MM.1S (cell line): ENCODE results near the gene PARD3.

Experiments used
- CTCF ChIP-seq: fragments of 300-600 bp; sonication (generic); IDR thresholded peaks from 2 replicates; pipeline ENCODE4 v1.5.1; 2016; ENCODE audit warnings: antibody characterized with exemption, low read length, mixed read lengths
- EZH2 ChIP-seq: fragments of 300-600 bp; sonication (generic); optimal IDR thresholded peaks from 2 replicates; pipeline ENCODE3; 2017; ENCODE audit warnings: low read depth, mild to moderate bottlenecking, antibody characterized with exemption, low read length, mixed read lengths

GRCh38 chr10:34299105-34299611 lies 515.9 kb downstream of the PARD3 start:
- TF ChIP-seq CTCF: no peak
- TF ChIP-seq EZH2: no peak
